ENCODE measurements around the gene SLC8B1. TPM values are rescaled to one million over a fixed set of nuclear protein-coding genes. Genes with fewer than 3 reads are reported as not detected.
A peak's percentile ranks its signal among the peaks of the same experiment; 100 is the strongest.

SLC8B1 gene
- total RNA-seq, 2 experiments from 2014 or later = 85.3 to 92.7 TPM

DNA sequence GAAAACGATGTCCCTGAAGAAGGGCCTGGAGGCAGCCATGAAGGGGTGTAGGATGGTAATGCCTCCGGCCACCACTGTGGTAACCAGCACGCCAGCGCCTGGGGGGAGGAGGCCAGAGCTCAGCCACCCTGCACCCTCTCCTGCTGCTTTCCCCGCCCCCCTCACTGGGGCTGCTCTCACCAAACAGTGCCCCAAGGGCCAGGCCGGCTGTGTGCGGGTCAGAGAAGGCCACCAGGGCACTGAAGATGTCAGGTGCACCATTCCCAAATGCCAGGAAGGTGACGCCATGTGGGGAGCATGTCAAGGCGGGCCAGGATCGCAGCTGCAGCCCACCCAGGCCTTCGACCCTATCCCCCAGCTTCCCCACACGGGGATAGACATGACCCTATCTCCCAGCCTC is 14.5 kb downstream of the SLC8B1 start:
- DNase-seq = no peak
- Mint-ChIP-seq H3K27ac (no peak overlapping the region), H3K36me3 (ENCODE audit: low read depth) (peaks cover 87% of the 10 kb centered on the region), H3K9me3 (no peaks in the 10 kb centered on the region), H3K27me3 (no peaks in the 10 kb centered on the region), H3K4me1 (ENCODE audit: low read depth) (peaks cover 14% of the 10 kb centered on the region), H3K4me3 (no peak overlapping the region)
- intact Hi-C loops (cut with DNase I, micrococcal nuclease) = no loop called here
- H3K4me1 ChIP-seq (ENCODE audit: insufficient read depth, low read length) = no peaks in the 10 kb centered on the region
- H3K27me3 ChIP-seq (ENCODE audit: control insufficient read depth in 1 of 2, insufficient read depth in 2 of 2, low read length in 2 of 2) = no peaks in the 10 kb centered on the region
- H3K27ac ChIP-seq (ENCODE audit: low read depth in 1 of 2, low read length in 2 of 2) = no peak overlapping the region
- POLR2A ChIA-PET = no interaction called here
- CTCF ChIA-PET = no interaction called here
- TF ChIP-seq, protein P1, sequence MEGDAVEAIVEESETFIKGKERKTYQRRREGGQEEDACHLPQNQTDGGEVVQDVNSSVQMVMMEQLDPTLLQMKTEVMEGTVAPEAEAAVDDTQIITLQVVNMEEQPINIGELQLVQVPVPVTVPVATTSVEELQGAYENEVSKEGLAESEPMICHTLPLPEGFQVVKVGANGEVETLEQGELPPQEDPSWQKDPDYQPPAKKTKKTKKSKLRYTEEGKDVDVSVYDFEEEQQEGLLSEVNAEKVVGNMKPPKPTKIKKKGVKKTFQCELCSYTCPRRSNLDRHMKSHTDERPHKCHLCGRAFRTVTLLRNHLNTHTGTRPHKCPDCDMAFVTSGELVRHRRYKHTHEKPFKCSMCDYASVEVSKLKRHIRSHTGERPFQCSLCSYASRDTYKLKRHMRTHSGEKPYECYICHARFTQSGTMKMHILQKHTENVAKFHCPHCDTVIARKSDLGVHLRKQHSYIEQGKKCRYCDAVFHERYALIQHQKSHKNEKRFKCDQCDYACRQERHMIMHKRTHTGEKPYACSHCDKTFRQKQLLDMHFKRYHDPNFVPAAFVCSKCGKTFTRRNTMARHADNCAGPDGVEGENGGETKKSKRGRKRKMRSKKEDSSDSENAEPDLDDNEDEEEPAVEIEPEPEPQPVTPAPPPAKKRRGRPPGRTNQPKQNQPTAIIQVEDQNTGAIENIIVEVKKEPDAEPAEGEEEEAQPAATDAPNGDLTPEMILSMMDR (IDR thresholded peaks at IDR 0.05) = no peak
- no peaks in the 10 kb centered on the region for H3K9me3 ChIP-seq (ENCODE audit: control insufficient read depth in 1 of 2, insufficient read depth in 1 of 2, low read length in 2 of 2)
- no peak overlapping the region for H3K4me3 ChIP-seq (ENCODE audit: low read length)
- no peak for ATAC-seq (ENCODE audit: poor library complexity)
- H3K36me3 ChIP-seq (ENCODE audit: insufficient read depth, low read length) = peaks cover 84% of the 10 kb centered on the region

DNA sequence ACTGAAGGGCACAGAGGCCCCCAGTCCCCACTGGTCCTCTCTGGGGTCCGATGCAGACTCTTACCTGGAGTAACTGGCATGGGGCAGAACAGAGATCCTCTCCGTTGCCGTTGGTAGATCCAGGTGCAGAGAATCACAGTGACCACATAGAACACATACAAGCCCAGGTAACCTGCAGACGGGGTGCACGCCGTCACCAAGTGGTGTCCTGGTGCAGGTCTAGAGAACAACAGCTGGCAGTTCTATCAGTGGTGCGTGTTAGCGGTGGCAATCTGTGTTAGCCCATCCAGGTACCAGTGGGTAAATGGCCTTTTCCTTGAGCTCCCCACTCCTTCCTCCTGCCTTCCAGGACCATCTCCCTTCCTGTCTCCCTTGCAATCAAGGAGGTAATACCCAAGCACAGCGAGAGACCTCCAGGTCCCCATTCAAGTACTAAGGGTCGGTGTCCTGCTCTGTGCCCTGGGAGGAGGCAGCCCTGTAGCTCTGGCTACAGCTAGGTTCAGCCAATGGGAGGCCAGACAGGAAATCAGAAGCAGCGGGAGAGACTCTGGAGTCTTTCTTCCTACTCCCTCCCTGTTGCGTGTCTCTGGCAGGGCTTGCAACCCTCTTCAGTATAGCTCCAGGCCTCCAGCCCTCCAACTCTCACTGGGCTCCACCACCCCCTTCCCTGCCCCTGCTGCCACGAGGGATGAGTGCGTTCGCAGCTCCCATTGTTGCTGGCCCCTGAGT is 15.8 kb downstream of the SLC8B1 start:
- CTCF ChIA-PET = no interaction called here
- H3K36me3 Mint-ChIP-seq (ENCODE audit: low read depth) = peaks cover 92% of the 10 kb centered on the region

DNA sequence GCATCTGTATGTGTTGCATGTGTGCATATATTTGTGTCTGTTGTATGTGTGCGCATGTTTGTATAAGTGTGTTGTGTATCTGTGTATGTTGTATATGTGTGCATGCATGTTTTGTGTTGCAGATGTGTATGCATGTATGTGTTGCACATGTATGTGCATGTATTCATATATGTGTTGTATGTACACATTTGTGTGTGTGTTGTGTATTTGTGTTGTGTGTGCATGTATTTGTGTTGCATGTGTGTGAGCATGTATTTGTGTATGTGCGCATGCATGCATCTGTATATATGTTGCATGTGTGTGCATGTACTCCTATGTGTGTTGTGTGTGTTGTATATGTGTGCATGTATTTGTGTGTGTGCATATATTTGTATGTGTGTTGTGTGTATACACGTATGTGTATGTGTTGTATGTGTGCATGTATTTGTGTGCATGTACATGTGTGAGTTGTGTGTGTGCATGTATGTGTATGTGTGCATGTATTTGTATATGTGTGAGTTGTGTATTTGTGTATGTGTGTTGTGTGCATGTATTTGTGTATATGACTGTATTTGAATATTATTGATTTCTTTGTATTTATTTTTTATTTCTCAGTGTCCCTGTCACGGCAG is 16.8 kb downstream of the SLC8B1 start:
- Mint-ChIP-seq H3K36me3 (ENCODE audit: low read depth) (peaks cover 93% of the 10 kb centered on the region), H3K27me3 (no peaks in the 10 kb centered on the region), H3K4me3 (no peak overlapping the region), H3K4me1 (ENCODE audit: low read depth) (peaks cover 5% of the 10 kb centered on the region), H3K9me3 (no peaks in the 10 kb centered on the region), H3K27ac (peak overlapping the region; percentile 8)
- H3K27me3 ChIP-seq (ENCODE audit: control insufficient read depth in 1 of 2, insufficient read depth in 2 of 2, low read length in 2 of 2) = no peaks in the 10 kb centered on the region
- H3K4me3 ChIP-seq (ENCODE audit: low read length) = no peak overlapping the region
- H3K27ac ChIP-seq (ENCODE audit: low read depth in 1 of 2, low read length in 2 of 2) = no peak overlapping the region
- H3K36me3 ChIP-seq (ENCODE audit: insufficient read depth, low read length) = peaks cover 93% of the 10 kb centered on the region
- no peaks in the 10 kb centered on the region for H3K4me1 ChIP-seq (ENCODE audit: insufficient read depth, low read length)
- DNase-seq (no peak), ATAC-seq (ENCODE audit: poor library complexity) (no peak)
- ChIA-PET POLR2A (no interaction called here), CTCF (no interaction called here)
- TF ChIP-seq, protein P1 (IDR thresholded peaks at IDR 0.05) = no peak
- intact Hi-C loops (cut with DNase I, micrococcal nuclease) = no loop called here
- no peaks in the 10 kb centered on the region for H3K9me3 ChIP-seq (ENCODE audit: control insufficient read depth in 1 of 2, insufficient read depth in 1 of 2, low read length in 2 of 2)

More for the DNA sequence above, 15.8 kb downstream of the SLC8B1 start:
- no peak for DNase-seq
- H3K27me3 Mint-ChIP-seq = no peaks in the 10 kb centered on the region
- Histone ChIP-seq H3K4me3 (ENCODE audit: low read length) (no peak overlapping the region), H3K9me3 (ENCODE audit: control insufficient read depth in 1 of 2, insufficient read depth in 1 of 2, low read length in 2 of 2) (no peaks in the 10 kb centered on the region), H3K36me3 (ENCODE audit: insufficient read depth, low read length) (peaks cover 92% of the 10 kb centered on the region), H3K4me1 (ENCODE audit: insufficient read depth, low read length) (no peaks in the 10 kb centered on the region), H3K27ac (ENCODE audit: low read depth in 1 of 2, low read length in 2 of 2) (no peak overlapping the region), H3K27me3 (ENCODE audit: control insufficient read depth in 1 of 2, insufficient read depth in 2 of 2, low read length in 2 of 2) (no peaks in the 10 kb centered on the region)
- peaks cover 9% of the 10 kb centered on the region for H3K4me1 Mint-ChIP-seq (ENCODE audit: low read depth)
- H3K27ac Mint-ChIP-seq = peak overlapping the region; percentile 8
- intact Hi-C loops (cut with DNase I, micrococcal nuclease) = no loop called here
- H3K4me3 Mint-ChIP-seq = no peak overlapping the region
- no peak for ATAC-seq (ENCODE audit: poor library complexity)
- POLR2A ChIA-PET = no interaction called here
- TF ChIP-seq, protein P1 (IDR thresholded peaks at IDR 0.05) = no peak
- no peaks in the 10 kb centered on the region for H3K9me3 Mint-ChIP-seq
